ENCODE data around the gene LHB.
"Not testable (repeated sequence)": the region's sequence is repeated elsewhere in the genome, so short reads cannot be mapped to it uniquely, and the experiment has no call there.

Gene LHB

DNA sequence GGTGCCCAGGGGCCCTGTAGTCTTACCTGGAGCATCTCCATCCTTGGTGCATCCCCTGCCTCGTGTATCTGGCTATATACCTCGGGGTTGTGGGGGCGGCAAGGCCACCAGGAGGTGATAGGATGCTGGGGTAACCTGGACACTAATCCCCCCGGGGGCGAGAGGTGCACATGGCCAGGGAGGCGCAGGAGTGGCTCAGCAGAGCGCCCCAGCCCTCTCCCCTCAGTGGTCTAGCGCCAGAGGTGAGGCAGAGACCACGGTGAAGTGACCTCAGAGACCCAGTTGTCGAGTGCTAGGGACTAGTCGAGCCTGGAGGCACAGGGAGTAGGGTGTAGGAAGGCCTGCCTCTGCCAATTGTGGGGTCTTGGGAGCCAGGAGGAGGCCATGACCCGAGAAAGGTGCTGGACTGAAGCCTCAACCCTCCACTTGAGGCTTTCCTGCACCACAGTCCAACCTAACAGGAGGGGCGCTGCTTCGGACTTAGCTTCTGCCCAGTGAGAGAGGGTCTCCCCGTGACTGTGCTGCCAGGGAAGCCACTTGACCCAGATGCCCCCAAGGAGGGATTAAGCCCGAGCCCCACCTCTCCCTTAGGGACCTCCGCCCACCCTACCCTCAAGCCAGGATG is at the start of gene LHB:
Gene LHB, minus strand, starts transcription at position 51 of the 625 bp plus-strand sequence. Its CDS starts 10 bp downstream, at position 41.
- DNase-seq (ENCODE audit: low spot score), result no peak

DNA sequence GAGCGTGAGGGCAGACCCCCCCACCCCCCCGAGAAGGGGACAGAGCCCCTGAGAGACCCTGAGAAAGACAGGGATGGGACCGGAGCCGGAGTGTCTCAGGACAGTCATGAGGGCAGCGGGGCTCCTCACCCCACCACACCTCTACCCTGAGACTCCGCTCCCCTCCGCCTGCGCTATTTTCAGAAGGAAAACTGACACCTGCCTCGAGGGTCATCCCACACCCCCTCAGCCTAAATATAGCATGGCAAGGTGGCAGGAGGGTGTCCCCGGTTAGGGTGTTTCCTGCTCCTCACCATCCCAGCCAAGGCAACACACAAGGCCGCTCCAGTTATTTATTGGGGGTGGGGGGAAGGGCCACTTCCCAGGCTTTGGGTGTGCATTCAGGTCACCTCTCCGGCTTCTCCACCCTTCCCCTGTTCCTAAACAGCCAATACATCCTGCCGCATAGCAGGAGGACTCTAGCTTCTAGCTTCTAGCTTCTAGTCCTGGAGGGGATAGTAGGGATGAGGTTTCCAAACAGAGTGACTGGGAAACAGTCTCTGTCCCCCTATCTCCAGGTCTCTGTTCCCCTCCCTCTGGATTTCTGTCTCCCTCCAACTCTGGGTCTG is 49.1 kb upstream of the LHB start:
- DNase-seq (ENCODE audit: low spot score), result no peak

DNA sequence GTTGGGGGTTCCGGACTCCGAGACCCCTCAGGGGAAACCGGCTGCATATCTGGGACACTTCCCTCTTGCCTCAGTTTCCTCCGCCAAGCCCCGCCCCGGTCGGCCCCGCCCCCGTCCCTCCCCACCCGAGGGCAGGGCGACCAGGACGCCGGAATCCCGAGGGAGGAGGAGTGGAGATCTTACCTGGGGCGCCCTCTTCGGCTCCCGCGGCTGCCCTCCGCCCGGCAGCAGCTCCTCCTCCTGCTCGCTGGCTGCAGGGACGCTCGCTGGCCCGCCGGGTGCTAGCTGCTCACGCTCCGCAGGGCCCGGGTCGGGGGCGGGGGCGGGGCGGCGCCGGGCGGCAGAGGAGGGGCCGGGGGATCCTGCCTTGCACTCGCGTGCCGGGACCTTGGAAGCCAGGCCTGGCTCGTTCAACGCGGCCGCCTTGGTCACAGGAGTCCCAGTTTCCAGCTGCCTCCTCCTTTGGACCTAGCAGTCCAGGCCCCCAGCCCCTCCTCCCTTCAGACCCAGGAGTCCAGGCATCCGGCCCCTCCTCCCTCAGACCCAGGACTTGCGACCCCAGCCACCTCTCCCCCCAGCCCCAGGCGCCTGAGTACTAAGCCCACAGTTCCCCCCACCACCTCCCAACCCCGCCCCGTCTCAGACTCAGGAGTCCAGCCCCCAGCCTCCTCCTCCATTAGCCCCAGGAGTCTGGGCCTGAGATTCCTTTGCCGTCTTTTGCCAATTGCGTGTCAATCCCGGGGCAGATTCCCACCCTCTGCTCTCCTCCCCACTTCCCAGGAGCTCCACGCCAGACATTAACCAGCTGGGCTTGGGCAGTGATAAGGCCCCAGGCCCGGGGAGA is 48.1 kb upstream of the LHB start, which contains the start of gene NTF4:
Gene NTF4, minus strand, starts transcription at position 51 of the 844 bp plus-strand sequence. CDS start 2,821 bp downstream, outside the sequence.
- DNase-seq (ENCODE audit: low spot score), result no peak

DNA sequence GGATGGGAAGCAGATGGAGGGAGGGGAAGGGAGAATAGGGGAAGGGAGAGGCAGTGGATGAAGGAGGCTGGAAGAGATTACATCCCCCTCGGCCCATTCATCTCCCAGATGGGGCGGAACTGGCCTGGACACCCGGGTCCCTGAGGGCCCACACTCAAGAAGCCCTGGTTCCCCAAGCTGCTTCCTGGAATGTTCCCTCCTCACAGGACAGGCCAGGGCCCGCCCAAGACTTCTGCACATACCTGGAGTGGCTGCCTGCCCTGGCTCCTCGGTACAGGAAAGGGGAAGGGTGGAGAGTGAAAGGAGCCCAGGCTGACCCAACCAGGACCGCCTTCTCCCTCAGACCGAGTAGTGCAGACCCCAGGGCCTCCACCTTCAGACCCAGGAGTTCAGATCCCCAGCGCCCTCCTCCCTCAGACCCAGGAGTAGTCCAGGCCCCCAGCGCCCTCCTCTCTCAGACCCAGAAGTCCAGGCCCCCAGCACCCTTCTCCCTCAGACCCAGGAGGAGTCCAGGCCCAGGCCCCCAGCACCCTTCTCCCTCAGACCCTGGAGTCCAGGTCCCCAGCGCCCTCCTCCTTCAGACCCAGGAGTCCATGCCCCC is 47.2 kb upstream of the LHB start:
- no peak for DNase-seq (ENCODE audit: low spot score)

DNA sequence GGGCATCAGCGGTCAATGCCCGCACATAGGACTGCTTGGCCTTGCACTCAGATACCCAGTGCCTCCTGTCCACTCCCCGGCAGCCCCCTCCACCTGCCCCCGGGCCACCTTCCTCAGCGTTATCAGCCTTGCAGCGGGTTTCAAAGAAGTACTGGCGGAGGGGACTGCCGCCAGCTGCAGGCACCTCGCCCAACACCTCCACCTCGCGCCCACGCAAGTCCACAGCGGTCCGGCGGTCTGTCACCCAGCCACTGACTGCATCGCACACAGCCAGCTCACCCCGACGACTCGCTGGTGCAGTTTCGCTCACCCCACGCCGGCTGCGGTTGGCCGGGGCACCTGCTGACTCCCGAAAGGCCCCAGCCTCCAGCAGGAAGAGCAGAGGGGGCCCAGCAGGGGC is 44.6 kb upstream of the LHB start:
- DNase-seq (ENCODE audit: low spot score), result no peak

DNA sequence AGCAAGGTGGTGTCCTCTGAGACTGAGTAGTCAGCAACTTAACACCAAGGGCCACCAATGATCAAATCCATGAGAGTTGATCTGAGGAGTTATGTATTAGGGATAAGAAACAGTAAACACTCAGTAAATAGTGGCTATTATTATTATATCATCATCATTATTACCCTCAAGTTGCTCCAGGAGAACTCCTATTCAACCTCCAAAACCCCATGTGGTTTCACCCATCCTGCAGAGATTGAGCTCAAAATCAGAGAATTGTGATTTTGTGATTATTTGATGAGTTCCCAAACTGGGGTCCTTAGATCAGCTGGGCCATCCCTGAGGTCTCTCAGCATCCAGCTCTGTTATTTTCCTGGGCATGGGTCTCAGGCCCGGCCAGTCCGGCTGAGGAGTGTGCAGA is 44.1 kb upstream of the LHB start:
- DNase-seq (ENCODE audit: low spot score), result no peak

GRCh38 chr19:49059053-49059452 is 42.2 kb upstream of the LHB start:
- DNase-seq (ENCODE audit: low spot score), result no peak

GRCh38 chr19:49058562-49058961 is 41.7 kb upstream of the LHB start:
- no peak for DNase-seq (ENCODE audit: low spot score)

GRCh38 chr19:49057636-49058234 is 40.8 kb upstream of the LHB start, which contains the start of gene CGB7:
TSS of gene CGB7 (minus strand) at chr19:49057749. CDS start at chr19:49055375, 2,374 bp downstream.
- DNase-seq (ENCODE audit: low spot score), result no peak

DNA sequence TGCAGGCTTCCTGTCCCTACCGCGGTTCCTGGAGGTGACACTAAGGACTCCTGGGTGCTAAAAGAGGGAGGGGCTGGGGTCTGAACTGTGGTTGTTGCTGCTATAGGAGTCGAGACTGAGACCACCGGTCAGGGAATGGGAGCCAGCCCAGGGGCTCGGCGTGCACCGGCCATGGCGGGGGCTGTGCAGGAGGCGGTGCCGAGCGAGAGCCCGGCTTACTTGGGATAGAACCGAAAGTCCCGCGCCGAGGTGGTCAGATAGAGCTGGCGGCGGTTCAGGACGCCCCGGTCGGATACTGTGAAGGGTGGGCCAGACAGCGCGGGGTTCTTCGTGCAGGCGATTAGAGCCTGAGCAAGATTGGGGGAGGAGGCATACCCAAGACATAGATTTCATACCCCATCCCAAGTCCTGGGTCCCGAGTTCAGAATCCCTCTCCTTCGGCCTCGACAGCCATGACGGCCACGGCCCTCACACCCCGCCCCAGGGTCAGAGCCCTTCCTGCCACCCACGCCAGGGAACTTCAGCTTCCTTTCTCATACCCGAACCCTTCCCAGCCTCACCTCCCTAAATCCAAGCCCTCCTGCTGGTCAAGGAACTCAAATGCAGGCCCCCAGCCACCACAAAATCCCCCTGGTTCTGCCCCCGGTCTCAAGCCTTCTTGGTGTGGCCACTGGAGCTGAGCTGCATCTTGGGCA is 40.2 kb upstream of the LHB start:
- not testable (repeated sequence) for DNase-seq (ENCODE audit: low spot score)

DNA sequence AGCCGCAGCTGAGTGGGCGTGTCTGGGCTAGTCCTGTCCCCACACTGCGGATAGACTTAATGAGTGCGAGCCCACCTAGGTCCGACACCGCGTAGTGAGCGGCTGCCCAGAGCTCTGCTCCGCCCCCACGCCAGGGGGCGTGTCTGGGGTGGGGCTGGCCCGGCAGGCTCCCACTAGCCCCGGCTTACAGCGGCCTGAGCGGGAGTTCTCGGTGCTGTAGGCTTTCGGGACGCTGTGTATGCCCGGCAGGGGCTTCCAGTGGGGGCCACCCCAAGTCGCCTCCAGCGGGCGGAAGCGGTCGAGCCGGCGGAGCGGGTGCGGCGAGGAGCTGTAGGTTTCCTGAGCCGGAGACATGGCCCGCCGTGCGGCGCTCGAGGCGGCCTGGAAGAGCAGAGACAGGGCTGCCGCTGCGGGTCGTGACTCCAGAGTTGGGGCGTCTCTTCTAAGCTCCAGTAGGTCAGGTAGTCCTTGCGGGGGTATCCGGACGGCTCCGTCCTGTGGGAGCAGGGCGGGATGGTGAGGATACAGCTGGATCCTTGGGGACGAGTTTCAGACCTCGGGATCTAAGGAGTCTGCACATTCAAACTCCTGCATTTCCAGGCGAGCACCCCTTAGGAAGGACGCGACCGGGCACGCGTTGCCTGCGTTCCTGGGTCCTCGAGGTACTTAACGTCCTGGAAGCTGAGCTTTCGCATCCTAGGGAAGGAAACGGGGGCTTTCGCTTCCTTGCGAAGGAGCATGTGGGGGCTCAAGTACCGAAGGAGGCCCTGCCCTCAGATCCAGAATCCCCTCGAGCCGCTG is 39.4 kb upstream of the LHB start:
- DNase-seq (ENCODE audit: low spot score), result no peak

DNA sequence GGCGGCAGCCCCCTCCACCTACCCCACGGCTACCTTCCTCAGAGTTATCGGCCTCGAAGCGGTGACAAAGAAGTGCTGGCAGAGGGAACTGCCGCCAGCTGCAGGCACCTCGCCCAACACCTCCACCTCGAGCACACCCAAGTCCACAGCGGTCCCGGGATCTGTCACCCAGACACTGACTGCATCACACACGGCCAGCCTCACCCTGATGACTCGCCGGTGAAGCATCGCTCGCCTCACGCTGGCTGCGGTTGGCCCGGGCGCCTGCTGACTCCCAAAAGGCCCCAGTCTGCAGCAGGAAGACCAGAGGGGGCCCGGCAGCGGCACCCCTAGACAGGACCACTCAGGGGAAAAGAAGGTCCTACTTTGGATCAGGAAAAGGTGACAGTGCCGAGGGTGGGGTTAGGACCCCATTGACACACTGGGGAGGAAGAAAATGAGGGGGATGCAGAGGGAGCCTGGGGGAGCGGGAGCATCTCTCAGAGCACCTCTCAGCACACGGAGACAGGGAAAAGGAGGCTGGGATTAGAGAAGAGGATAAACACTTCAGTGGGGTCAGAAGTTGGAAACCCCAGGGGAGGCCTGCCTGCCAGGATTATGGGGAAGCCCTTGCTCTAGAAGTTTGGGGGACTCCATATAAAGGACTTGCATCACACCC is 33.6 kb upstream of the LHB start:
- peak; percentile 70 for DNase-seq (ENCODE audit: low spot score)

GRCh38 chr19:49049834-49050233 is 32.9 kb upstream of the LHB start:
- DNase-seq (ENCODE audit: low spot score), result not testable (repeated sequence)

GRCh38 chr19:49049011-49049410 is 32.1 kb upstream of the LHB start, which contains the start of gene CGB8:
TSS of gene CGB8 (minus strand) at chr19:49049111. CDS start at chr19:49048739, 372 bp downstream.
- not testable (repeated sequence) for DNase-seq (ENCODE audit: low spot score)

- DNase-seq (ENCODE audit: low spot score), result not testable (repeated sequence)
Measured at GRCh38 chr19:49043548-49043947, 26.7 kb upstream of the LHB start, which contains the start of gene CGB5. TSS of gene CGB5 (plus strand) at chr19:49043848. CDS start at chr19:49044210, 362 bp downstream.

- not testable (repeated sequence) for DNase-seq (ENCODE audit: low spot score)
Measured at GRCh38 chr19:49042666-49043065, 25.8 kb upstream of the LHB start.

DNA sequence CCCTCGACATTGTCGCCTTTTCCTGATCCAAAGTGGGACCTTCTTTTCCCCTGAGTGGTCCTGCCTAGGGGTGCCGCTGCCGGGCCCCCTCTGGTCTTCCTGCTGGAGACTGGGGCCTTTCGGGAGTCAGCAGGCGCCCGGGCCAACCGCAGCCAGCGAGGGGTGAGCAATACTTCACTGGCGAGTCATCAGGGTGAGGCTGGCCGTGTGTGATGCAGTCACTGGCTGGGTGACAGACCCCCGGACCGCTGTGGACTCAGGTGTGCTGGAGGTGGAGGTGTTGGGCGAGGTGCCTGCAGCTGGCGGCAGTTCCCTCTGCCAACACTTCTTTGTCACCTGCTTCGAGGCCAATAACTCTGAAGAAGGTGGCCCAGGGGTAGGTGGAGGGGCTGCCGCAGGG is 25.3 kb upstream of the LHB start:
- no peak for DNase-seq (ENCODE audit: low spot score)

DNA sequence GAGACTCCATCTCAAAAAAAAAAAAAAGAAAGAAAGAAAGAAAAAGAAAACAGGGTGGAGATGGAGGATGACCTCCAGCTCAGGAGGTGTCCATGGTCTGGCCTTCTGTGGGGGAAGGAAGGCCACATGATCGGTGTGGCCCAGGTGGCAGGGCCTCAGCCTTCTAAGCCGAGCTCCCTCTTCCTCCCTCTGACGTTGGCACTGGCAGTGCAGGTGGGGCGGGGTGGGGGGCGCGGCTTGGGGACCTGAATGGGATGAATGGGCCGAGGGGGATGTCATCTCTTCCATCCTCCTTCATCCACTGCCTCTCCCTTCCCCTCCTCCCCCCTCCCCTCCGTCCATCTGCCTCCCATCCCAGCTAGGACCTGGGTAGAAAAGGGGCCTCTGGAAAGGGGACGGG is 22.8 kb upstream of the LHB start:
- DNase-seq (ENCODE audit: low spot score), result not testable (repeated sequence)

GRCh38 chr19:49038557-49039276 is 21.8 kb upstream of the LHB start:
- peak; percentile 87 for DNase-seq (ENCODE audit: low spot score)
